HG03565 (cell line): ENCODE results near the gene DLG5.
A peak's percentile ranks its signal among the peaks of the same experiment; 100 is the strongest.

Experiments used
- ATAC-seq: cut with Tn5 transposase; IDR thresholded peaks from one replicate; pipeline ENCODE4 v1.9.1; 2021; ENCODE audit warnings: mild to moderate bottlenecking, moderate library complexity; ENCODE audit not compliant: unreplicated experiment

The DLG5 gene

GRCh38 chr10:77944519-77944918 lies 18.0 kb upstream of the DLG5 start:
- ATAC-seq: no peak

- no peak for ATAC-seq
These were observed 16.8 kb upstream of the DLG5 start for GRCh38 chr10:77943121-77943901.

- no peak for ATAC-seq
These were observed 15.2 kb upstream of the DLG5 start for GRCh38 chr10:77941790-77942189.

- ATAC-seq: no peak
These were observed 14.1 kb upstream of the DLG5 start for GRCh38 chr10:77940627-77941026.

- no peak for ATAC-seq
These were observed 13.7 kb upstream of the DLG5 start for GRCh38 chr10:77940225-77940624.

GRCh38 chr10:77939561-77940001 lies 13.0 kb upstream of the DLG5 start:
- ATAC-seq: no peak

- no peak for ATAC-seq
These were observed 10.4 kb upstream of the DLG5 start for GRCh38 chr10:77936697-77937567.

- no peak for ATAC-seq
These were observed 5.6 kb upstream of the DLG5 start for GRCh38 chr10:77932016-77932715.

GRCh38 chr10:77927402-77928246 lies 1.1 kb upstream of the DLG5 start:
- no peak for ATAC-seq

- peak; percentile 44 for ATAC-seq
These were observed 575 bp downstream of the DLG5 start for GRCh38 chr10:77925795-77926565.

- ATAC-seq: no peak
These were observed 1.2 kb downstream of the DLG5 start for GRCh38 chr10:77925410-77925794.

GRCh38 chr10:77922566-77923179 lies 3.9 kb downstream of the DLG5 start:
- no peak for ATAC-seq

GRCh38 chr10:77922055-77922454 lies 4.5 kb downstream of the DLG5 start:
- no peak for ATAC-seq

- no peak for ATAC-seq
These were observed 5.2 kb downstream of the DLG5 start for GRCh38 chr10:77921395-77921794.

- ATAC-seq: no peak
These were observed 6.1 kb downstream of the DLG5 start for GRCh38 chr10:77920495-77920894.

GRCh38 chr10:77919713-77920108 lies 6.8 kb downstream of the DLG5 start:
- no peak for ATAC-seq

- no peak for ATAC-seq
These were observed 11.0 kb downstream of the DLG5 start for GRCh38 chr10:77915319-77916105.

GRCh38 chr10:77913090-77913489 lies 13.5 kb downstream of the DLG5 start:
- no peak for ATAC-seq

- no peak for ATAC-seq
These were observed 14.0 kb downstream of the DLG5 start for GRCh38 chr10:77912576-77912975.
